Gastrocnemius medialis (tissue), 4 donors: ENCODE data around the gene EIF2B4. TPM values are rescaled to one million over a fixed set of nuclear protein-coding genes. Genes with fewer than 3 reads are reported as not detected.

ENCODE experiments used
- ATAC-seq, 2 donors: fragments of 150-250 bp; one replicate each; pipeline ENCODE4 v1.9.1; 2016
- DNase-seq, 2 donors: peaks; one replicate each; pipeline ENCODE4 v3.0.0-alpha.2; 2019
- H3K27ac ChIP-seq, 4 donors: fragments of 200-600 bp; sonication (generic); 1 replicate in 1 of 4; 2 replicates in 3 of 4; pipeline ENCODE4 v1.5.1; 2016 to 2018; ENCODE audit warnings: mild to moderate bottlenecking in 2 of 4, moderate library complexity in 1 of 4
- H3K27me3 ChIP-seq, 3 donors: fragments of 200-600 bp; sonication (generic) in 2 of 3; 1 replicate in 1 of 3; 2 replicates in 2 of 3; pipeline versions ENCODE4 v1.5.1 to v1.6.0; 2016 to 2019; ENCODE audit warnings: mild to moderate bottlenecking in 1 of 3, moderate library complexity in 1 of 3
- H3K36me3 ChIP-seq, 2 donors: fragments of 200-600 bp; sonication (generic) in 1 of 2; one replicate each; pipeline ENCODE4 v1.5.1; 2017 to 2018
- H3K4me1 ChIP-seq, 2 donors: fragments of 200-600 bp; sonication (generic) in 1 of 2; one replicate each; pipeline ENCODE4 v1.5.1; 2016 to 2017; ENCODE audit warnings: mild to moderate bottlenecking in 2 of 2
- H3K4me3 ChIP-seq, 4 donors: fragments of 200-600 bp; sonication (generic) in 3 of 4; 1 replicate in 1 of 4; 2 replicates in 3 of 4; pipeline ENCODE4 v1.5.1; 2016 to 2019; ENCODE audit warnings: mild to moderate bottlenecking in 2 of 4
- H3K9me3 ChIP-seq, 3 donors: fragments of 200-600 bp; sonication (generic) in 2 of 3; 1 replicate in 1 of 3; 2 replicates in 2 of 3; pipeline ENCODE4 v1.5.1; 2016 to 2019
- CTCF ChIP-seq, 5 experiments: fragments of 450-650 bp in 3 of 5; fragments of 200-600 bp in 2 of 5; sonication (generic) in 2 of 5; IDR thresholded peaks in 4 of 5; conservative IDR thresholded peaks in 1 of 5; 1 replicate in 4 of 5; 2 replicates in 1 of 5; pipeline ENCODE4 v1.5.1; 2016 to 2019; ENCODE audit warnings: antibody characterized with exemption in 5 of 5, mild to moderate bottlenecking in 3 of 5, moderate library complexity in 3 of 5
- POLR2A ChIP-seq, 2 donors: fragments of 450-650 bp; IDR thresholded peaks; one replicate each; pipeline ENCODE4 v1.6.1; 2017; ENCODE audit warnings: antibody characterized with exemption in 2 of 2, mild to moderate bottlenecking in 2 of 2, moderate library complexity in 2 of 2
- in situ Hi-C, 4 donors: fragments of 200-750 bp; cut with MboI; loops; one replicate each; pipeline versions ENCODE4 v1.15.0 to v1.8.0; 2017; ENCODE audit warnings: low sequenced_read_pairs in 4 of 4
- intact Hi-C: fragments of 100-400 bp; cut with DNase I; formaldehyde crosslinking; loops from one replicate; pipeline ENCODE4 v1.15.1; 2023; ENCODE audit warnings: low total_unique reads
- total RNA-seq, 4 donors: library from RNA; depleted of rRNA; stranded (reverse); fragments of >200 nt; gene quantifications; one replicate each; pipeline versions ENCODE4 v1.1.0 to v1.2.3, GENCODE V29; 2016

Gene EIF2B4
- total RNA-seq, 4 donors from 2014 or later, result 50.5 to 57.9 (median 53.8) TPM

DNA sequence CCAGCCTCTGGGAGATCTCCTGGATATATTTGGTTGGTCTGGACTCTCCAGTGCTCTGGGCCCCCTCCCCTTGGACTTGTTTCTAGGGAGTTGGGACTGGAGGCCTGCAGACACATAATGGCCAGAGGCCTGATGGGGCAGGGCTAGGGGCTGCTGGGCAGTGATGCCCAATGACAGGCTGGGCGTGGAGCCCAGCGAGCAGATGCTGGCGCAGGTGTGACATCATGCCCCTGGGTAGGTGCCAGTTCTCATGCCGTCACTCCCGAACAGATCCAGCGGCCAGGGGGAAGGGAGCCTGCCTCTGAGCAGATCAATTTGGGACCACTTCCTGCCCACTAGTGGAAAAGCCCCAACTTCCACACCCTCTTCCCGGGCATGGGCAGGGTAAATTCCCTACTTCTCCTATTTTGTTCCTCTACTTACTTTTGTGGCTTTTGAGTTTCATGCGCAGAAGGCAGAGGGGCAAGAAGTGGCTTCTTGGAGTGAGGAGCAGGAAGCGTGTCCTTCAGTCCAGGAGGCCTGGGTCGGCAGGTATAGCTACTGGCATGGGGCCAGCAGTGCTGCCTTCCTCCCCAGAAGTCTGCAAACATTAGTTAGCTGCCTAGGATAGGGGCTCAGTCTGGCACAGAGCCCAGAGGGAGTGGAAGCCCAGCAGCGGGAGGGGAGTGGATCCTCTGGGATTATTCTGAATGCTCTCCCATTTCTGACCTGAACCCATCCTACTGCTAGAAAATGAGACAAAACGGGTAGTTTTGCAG is 53.3 kb downstream of the EIF2B4 start:
- Histone ChIP-seq H3K27ac (peak overlapping the region; percentile 2 to 59 (median 47)), H3K36me3 (no peaks in the 10 kb centered on the region), H3K4me1 (peaks cover 42 to 43% of the 10 kb centered on the region in 2 donors), H3K9me3 (no peaks in the 10 kb centered on the region), H3K27me3 (no peaks in the 10 kb centered on the region), H3K4me3 (no peak overlapping the region)
- peak; percentile 57 to 88 for DNase-seq
- TF ChIP-seq CTCF (IDR thresholded peaks at IDR 0.05 in 4 of 5, conservative IDR thresholded peaks at IDR 0.05 in 1 of 5) (no peak), POLR2A (IDR thresholded peaks at IDR 0.05) (no peak)
- in situ Hi-C loops, result no loop called here
- peak in 1 of 2 donors; percentile 12 for ATAC-seq
- intact Hi-C loops, result no loop called here

GRCh38 chr2:27315122-27315521 is 55.0 kb downstream of the EIF2B4 start:
- Histone ChIP-seq H3K4me1 (peaks cover 28% of the 10 kb centered on the region in 2 donors), H3K4me3 (no peak overlapping the region), H3K9me3 (no peaks in the 10 kb centered on the region), H3K27me3 (no peaks in the 10 kb centered on the region), H3K27ac (peak overlapping the region; percentile 44 to 61 (median 48)), H3K36me3 (no peaks in the 10 kb centered on the region)
- ATAC-seq, result no peak
- DNase-seq, result no peak
- in situ Hi-C loops (no loop called here), intact Hi-C loops (loop anchor here (2.0 kb wide), 1 partner anchor 18 kb away; no protein-coding TSS in a partner anchor)
- TF ChIP-seq CTCF (IDR thresholded peaks at IDR 0.05 in 4 of 5, conservative IDR thresholded peaks at IDR 0.05 in 1 of 5) (no peak), POLR2A (IDR thresholded peaks at IDR 0.05) (peak in 1 of 2 donors; percentile 13)

DNA sequence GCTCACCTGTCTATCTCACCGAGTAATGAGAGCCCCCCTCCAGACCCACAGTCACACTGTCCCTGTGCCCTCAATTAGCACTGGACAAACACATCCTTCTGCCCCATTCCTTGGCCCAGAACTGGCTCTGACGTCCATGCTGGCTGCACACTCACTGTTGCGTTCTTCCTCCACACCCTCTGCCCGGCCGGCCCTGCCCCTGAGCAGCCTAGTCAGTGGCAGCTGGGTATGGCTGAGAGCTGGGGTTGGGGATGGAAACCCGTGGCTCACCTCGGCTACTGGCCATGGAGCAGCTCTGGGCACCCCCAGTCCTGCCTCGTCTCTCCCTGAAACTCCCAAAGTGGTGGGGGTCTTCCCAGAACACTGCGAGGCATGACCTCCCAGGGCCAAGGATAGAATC is 55.4 kb downstream of the EIF2B4 start:
- peak; percentile 19 to 43 for ATAC-seq
- TF ChIP-seq CTCF (IDR thresholded peaks at IDR 0.05 in 4 of 5, conservative IDR thresholded peaks at IDR 0.05 in 1 of 5) (no peak), POLR2A (IDR thresholded peaks at IDR 0.05) (peak in 1 of 2 donors; percentile 11)

More for the DNA sequence above, 55.4 kb downstream of the EIF2B4 start:
- DNase-seq, result peak; percentile 52 to 74
- H3K4me1 ChIP-seq, result peaks cover 25 to 27% of the 10 kb centered on the region in 2 donors
- H3K27me3 ChIP-seq, result no peaks in the 10 kb centered on the region
- no peaks in the 10 kb centered on the region for H3K9me3 ChIP-seq
- H3K4me3 ChIP-seq, result no peak overlapping the region
- intact Hi-C loops (loop anchor here (2.0 kb wide), 1 partner anchor 18 kb away; no protein-coding TSS in a partner anchor), in situ Hi-C loops (no loop called here)
- H3K27ac ChIP-seq, result peak overlapping the region; percentile 44 to 61 (median 48)
- H3K36me3 ChIP-seq, result no peaks in the 10 kb centered on the region

Other genes with a start within 250 kb of the EIF2B4 start
- gene ABHD1, start 246.5 kb downstream of the EIF2B4 start, total RNA-seq, result 1 to 10 TPM in 3 of 4 donors, under 1 TPM in 1; 0.61 to 2.3 (median 1.2) TPM
- gene PREB, start 235.7 kb downstream of the EIF2B4 start, total RNA-seq, result 100 to 1,000 TPM; 117 to 197 (median 154) TPM
- gene PRR30, start 230.9 kb downstream of the EIF2B4 start, total RNA-seq, result not detected
- under 1 TPM in 1 of 4 donors, not detected in 3; 0.20 TPM for gene TCF23, start 221.3 kb downstream of the EIF2B4 start, total RNA-seq
- 100 to 1,000 TPM; 131 to 203 (median 171) TPM for gene ATRAID, start 158.3 kb downstream of the EIF2B4 start, total RNA-seq
- 10 to 100 TPM; 19.0 to 46.5 (median 32.5) TPM for gene SLC5A6, start 158.1 kb downstream of the EIF2B4 start, total RNA-seq
- gene CAD, start 153.0 kb downstream of the EIF2B4 start, total RNA-seq, result 10 to 100 TPM in 1 of 4 donors, 1 to 10 TPM in 3; 2.7 to 10.2 (median 7.1) TPM
- gene SLC30A3, start 107.3 kb downstream of the EIF2B4 start, total RNA-seq, result under 1 TPM in 1 of 4 donors, not detected in 3; 0.20 TPM
- not detected for gene DNAJC5G, start 94.9 kb downstream of the EIF2B4 start, total RNA-seq
- 100 to 1,000 TPM; 219 to 554 (median 427) TPM for gene TRIM54, start 87.9 kb downstream of the EIF2B4 start, total RNA-seq
- not detected for gene UCN, start 61.9 kb downstream of the EIF2B4 start, total RNA-seq
- gene MPV17, start 47.2 kb downstream of the EIF2B4 start, total RNA-seq, result 10 to 100 TPM in 3 of 4 donors, 1 to 10 TPM in 1; 9.9 to 16.0 (median 11.5) TPM
- gene GTF3C2, start 13.6 kb downstream of the EIF2B4 start, total RNA-seq, result 10 to 100 TPM; 25.3 to 45.6 (median 40.5) TPM
- gene SNX17, start 278 bp upstream of the EIF2B4 start, total RNA-seq, result 10 to 100 TPM; 47.2 to 91.5 (median 56.3) TPM
- 1 to 10 TPM; 2.0 to 7.6 (median 4.5) TPM for gene ZNF513, start 10.4 kb upstream of the EIF2B4 start, total RNA-seq
- 100 to 1,000 TPM in 1 of 4 donors, 10 to 100 TPM in 3; 47.2 to 111 (median 92.2) TPM for gene PPM1G, start 39.3 kb upstream of the EIF2B4 start, total RNA-seq
- 100 to 1,000 TPM in 3 of 4 donors, 10 to 100 TPM in 1; 91.8 to 125 (median 120) TPM for gene NRBP1, start 58.3 kb upstream of the EIF2B4 start, total RNA-seq
- 1 to 10 TPM in 1 of 4 donors, under 1 TPM in 1, not detected in 2; 0.93 to 2.1 TPM for gene KRTCAP3, start 72.0 kb upstream of the EIF2B4 start, total RNA-seq
- 10 to 100 TPM in 2 of 4 donors, 1 to 10 TPM in 2; 3.1 to 16.8 (median 8.6) TPM for gene IFT172, start 119.4 kb upstream of the EIF2B4 start, total RNA-seq
- 1 to 10 TPM; 2.0 to 6.4 (median 3.1) TPM for gene FNDC4, start 124.9 kb upstream of the EIF2B4 start, total RNA-seq
- gene GCKR, start 126.5 kb upstream of the EIF2B4 start, total RNA-seq, result under 1 TPM in 1 of 4 donors, not detected in 3; 0.40 TPM
- gene ZNF512, start 212.7 kb upstream of the EIF2B4 start, total RNA-seq, result 10 to 100 TPM in 2 of 4 donors, 1 to 10 TPM in 2; 5.8 to 15.6 (median 8.4) TPM